ENCODE results near the gene IGSF9.

The IGSF9 gene

DNA sequence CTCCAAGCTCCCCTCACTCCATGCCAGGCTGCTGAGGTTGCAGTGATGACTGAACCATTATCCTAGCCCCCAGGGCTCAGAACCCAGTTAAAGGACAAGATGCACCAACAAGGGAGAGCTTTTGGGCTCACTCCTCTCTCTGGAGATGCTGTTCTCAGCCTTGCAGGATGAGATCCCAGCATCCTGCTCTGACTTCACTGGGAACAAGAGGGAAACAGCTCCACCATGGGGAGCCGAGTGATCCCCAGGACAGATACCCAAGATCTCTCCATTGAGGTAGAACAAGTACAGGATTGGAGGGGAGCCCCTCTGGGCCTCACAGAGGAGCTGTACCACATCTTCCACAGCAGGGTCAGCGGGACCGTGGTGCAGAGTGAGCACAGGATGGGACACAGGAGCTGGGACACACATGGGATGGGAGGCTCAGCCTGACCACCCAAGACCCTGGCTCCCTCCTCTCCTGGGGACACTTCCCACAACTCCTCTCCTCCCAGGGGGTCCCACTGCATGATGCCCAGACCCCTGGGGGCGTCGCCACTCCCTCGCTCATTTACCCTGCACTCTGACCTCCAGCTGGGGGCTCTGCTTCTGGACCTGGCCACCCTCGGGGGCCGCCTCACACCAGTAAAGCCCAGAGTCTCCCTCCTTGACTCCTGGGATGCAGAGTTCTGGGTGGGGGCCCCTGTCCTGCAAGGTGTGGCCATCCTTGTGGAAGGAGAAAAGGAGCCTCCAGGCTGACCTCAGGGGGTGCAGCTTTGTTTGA, 27.2 kb upstream of the IGSF9 start:
- DNase-seq (ENCODE audit: low read depth): no peak

DNA sequence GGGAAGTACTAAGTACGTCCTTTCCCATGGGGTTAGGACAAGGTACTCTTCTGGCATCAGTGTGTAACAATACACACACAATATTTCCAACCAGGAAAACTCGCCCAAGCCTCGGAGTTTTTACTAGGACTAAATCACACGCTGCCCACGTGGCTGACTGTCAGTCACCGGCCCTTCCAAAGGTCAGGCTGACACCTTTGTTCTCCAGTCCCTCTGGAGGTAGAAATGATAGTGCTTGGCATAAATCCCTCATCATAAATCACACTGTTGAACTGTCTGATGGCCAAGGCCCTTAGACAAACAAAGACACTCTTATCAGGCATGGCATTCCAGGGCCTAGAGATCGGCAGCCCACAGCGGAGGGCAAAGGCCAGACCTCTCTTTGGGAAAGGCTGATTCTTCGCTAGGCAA, 25.5 kb upstream of the IGSF9 start:
- no peak for DNase-seq (ENCODE audit: low read depth)

DNA sequence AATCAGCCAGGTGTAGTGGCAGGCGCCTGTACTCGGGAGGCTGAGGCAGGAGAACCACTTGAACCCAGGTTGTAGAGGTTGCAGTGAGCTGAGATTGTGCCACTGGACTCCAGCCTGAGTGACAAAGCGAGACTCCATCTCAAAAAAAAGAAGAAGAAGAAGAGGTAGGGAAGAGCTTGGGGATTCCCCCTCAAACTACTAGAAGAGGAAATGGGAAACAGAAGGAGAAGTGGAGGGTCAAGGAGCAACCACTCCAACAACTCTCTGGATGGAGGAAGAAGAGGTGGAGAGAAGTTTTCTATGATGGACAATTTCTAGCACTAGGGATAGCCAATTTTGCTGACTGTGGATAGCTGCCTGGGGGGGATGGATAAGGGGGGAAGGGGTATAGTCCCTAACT, 23.5 kb upstream of the IGSF9 start:
- no peak for DNase-seq (ENCODE audit: low read depth)

DNA sequence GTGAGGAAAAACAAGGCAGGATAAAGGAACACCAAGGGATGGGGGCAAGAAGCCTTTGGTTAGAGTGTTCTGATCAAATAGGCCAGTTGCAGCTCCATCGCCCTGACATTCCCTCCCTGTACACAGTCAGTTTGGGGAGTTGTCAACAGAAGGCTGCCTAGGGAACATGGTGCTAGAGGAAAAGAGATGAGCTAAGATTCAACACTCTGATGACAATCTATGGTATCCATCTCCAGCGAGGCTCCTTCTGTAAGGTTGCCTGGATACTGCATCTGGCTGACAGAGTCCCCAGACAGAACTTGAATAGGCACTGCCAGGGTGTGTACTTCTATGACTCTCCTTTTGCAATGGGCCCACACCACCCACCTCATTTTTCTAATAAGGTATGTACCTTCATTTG, 19.9 kb upstream of the IGSF9 start:
- no peak for DNase-seq (ENCODE audit: low read depth)

DNA sequence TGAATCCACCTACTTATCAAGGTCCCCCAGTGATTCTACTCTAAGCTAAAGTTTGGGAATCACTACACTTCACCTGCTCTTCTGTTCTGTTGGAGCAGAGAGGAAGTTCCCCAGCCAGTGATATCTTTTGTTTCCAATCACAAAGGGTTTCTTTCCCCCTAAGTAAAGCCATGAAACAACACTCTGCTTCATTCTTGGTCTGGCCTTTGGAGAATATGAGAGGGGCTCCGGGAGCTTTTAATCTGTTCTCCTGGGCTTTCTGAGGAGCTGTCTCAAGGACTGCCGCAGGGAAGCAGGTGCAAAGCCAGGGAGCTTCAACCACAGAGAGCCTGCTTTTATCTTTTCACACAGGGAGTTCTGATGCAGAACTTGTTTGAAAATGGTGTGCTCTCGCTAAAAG, 18.7 kb upstream of the IGSF9 start:
- DNase-seq (ENCODE audit: low read depth): no peak

DNA sequence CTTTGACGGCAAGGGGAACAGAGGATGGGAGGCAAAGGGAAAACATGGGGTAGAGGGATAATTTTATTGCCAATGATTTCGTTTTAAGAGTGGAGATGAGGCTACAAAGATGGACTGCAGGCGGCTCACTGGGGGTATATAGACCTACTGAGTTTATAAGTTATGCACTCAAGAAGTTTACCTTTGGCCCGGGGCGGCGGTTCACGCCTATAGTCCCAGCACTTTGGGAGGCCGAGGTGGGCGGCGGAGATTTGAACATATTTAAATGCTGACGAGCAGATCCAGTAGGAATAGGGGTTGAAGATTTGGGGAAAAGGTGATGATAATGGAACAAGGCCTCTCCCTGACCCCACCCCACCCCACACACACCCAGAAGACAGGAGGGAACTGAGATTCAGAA, 16.8 kb upstream of the IGSF9 start:
- DNase-seq (ENCODE audit: low read depth): no peak

DNA sequence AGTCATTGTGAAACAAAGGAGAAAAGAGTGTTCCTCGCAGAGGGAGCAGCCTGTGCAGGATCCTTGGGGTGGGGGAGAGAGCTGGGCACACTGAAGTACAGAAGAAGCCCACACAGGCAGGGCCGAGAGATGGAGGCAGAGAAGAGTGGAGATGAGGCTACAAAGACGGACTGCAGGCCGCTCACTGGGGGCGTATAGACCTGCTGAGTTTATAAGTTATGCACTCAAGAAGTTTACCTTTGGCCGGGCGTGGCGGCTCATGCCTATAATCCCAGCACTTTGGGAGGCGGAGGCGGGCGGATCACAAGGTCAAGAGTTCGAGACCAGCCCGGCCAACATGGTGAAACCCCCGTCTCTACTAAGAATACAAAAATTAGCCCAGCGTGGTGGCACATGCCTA, 16.2 kb upstream of the IGSF9 start:
- DNase-seq (ENCODE audit: low read depth): no peak

DNA sequence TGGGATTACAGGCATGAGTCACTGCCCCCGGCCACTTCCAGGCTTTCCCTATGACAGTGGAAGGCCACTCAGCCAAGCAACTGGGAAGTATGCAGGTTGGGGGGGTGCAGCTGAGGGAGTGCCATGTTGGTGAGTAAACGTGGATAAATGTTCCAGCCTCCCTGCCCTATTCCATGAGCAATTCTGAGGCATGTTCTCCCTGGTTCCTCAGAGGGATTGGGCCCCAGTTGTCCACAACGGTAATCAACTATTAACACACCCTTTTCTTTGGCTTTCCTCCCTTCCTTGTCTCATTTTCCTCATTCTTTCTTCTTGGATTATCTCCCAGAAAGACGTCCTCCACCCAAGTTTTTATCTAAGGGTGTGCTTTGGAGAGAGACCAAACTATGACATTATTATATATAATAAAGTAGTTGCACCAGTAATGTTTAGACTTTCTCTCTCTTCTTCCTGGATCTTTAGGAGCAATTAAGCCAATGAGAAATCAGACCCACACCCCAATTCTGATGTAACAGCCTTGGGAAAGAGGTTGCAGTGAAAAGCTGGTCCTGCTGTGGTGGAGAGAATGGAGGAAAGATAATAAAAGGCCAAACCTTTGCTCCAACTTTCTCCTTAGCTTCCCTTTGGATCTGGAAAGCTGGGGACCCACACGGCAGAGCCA, 15.4 kb upstream of the IGSF9 start:
- no peak for DNase-seq (ENCODE audit: low read depth)

DNA sequence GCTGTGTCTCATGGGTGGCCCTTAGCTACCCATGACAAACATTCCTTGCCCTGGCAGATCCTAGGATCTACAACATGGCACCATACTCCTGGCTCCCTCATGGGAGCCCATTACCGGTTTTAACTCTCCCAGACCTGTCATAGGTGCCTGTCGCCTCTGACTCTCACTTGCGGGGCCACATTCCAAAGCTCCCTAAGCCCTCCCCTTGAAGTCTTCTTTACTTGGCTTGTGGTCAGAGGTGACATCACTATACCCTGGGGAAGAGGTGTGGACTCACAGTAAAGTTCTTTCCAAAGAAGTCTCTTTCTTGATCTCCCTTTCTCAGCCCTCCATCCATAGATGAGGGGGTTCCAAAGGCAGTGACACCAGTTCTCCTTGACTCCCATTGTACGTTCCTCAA, 14.0 kb upstream of the IGSF9 start:
- DNase-seq (ENCODE audit: low read depth): no peak

DNA sequence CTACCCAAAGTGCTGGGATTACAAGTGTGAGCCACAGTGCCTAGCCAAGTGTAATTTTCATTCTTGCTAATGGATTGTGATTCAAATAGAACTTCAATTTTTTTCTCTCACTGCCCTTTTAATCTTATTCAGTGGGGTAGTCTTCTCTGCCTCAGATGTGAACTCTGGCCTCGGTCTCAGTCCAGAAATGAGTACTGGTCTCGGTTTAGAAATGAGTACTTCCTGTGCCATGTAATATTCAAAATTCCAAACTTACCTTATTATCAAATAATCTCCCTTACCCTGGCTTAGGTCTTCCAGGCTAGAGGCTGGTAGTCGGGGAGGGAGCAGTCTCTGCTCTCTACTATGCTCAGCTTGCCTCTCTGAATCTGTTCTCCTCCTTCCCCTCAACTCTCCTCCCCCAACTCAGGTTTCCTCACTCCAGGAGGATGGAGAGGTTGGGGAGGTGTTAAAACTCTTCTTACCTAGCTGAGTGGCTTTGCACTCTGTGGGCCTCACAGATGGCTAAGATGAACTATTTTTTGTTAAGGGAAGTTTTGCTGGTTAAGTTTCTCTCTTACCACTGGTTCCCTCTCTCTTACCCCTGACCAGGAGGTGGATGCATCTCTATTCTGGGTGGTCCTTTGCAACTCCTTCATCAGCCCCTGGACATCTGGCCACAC, 13.4 kb upstream of the IGSF9 start:
- no peak for DNase-seq (ENCODE audit: low read depth)

DNA sequence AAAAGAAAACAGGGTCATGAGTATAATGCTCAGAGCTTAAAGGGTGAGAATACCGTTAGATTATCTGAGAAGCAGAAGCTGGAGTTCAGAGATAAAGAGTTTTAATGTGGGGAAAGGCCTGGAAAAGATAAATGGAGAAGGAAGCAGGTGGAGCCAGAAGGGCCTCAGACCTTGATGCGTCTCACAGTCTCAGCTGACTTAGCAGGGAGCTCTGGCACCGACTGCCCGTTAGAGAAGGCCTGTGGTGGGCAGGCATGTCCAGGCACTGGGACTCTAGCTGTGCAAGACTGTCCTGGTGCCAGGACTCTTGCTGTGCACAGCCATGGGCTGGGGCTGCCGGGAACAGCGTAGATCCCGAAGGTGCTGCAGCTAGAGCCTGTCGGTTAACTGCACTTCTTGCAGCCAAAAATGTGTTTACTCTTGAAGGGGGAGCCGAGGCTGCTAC, 12.4 kb upstream of the IGSF9 start:
- DNase-seq (ENCODE audit: low read depth): no peak

DNA sequence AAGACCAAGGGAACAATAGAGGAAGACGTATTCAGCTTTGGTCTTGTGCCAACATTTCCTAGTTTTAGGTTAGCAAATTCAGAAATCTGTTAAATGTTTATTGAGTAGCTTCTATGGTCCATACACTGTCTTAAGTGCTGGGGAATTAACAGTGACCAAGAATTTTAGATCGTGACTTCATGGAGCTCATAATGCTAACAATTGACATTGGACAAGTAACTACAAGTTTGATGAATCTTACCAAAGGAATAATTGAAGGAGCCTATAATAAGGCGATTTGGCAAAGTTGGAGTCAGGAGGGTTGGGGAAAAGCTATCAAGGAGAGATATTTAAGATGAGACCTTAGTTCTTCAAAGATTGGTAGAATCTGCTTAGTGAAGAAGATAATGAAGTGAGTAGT, 10.0 kb upstream of the IGSF9 start:
- no peak for DNase-seq (ENCODE audit: low read depth)

DNA sequence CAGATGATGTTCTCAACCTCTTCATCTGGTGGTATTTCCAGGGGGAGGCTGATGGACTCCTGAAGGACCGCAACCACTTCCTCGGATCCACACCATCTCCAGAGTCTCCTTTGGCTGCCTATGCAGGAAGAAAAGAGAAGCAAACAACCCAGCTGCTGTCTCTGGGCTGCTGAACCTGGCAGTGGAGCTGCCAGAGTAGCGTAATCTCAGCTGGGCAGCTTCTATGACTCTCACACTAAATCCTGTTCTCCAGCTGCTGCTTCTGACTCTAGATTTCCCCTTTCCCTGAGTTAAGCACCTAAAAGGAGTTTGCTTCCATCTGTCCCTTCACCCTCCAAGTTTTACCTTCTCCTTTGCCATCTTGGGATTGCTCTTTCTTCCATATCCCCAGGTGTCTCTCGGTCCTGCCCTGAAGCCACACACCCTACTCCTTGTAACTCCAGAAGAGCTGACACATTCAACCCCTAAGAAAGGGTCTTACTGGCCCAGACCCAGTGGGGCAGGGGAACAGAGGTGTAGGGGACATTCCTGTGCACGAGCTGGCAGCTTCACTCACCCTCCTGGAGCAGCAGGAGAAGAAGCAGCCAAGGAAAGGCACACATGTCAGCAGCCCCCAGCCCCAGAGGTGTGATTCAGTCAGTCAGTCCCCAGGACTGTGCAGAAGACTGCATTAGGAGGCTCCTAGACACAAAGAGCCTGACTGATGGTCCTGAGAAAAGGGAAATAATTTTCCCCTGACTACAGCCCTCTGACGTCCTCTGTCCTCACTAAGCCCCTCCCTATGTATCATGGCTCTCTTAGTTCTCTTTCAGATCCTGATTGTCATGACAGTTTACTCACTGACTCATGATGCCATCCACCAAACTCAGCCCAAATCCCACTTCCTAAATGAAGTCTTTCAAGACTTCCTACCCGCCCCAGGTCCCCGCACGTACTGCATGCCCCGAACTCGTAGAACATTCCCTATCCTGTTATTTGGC, 8.4 kb upstream of the IGSF9 start, which contains the start of gene SLAMF9:
Gene SLAMF9, minus strand, starts transcription at position 702 of the 980 bp plus-strand sequence. Its CDS starts 100 bp downstream, at position 602.
- DNase-seq (ENCODE audit: low read depth): no peak

DNA sequence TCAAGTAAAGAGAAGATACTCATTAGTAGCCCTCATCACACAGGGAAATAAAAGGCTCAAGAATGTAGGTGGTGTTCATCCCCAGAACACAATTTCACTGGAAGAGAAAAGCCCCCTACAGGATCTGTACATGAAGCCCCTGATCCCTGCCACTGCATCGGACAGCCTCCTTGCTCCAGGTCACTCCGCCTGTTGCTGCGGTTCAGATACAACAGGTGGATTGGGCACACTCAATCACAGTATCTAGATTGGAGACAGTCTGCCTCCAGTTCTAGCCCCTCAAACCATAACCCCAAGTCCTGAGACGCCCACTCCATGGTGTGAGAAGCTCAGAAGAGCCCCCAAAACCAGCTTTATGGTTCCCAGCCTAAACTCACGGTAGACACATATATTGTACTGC, 7.5 kb upstream of the IGSF9 start:
- DNase-seq (ENCODE audit: low read depth): no peak

DNA sequence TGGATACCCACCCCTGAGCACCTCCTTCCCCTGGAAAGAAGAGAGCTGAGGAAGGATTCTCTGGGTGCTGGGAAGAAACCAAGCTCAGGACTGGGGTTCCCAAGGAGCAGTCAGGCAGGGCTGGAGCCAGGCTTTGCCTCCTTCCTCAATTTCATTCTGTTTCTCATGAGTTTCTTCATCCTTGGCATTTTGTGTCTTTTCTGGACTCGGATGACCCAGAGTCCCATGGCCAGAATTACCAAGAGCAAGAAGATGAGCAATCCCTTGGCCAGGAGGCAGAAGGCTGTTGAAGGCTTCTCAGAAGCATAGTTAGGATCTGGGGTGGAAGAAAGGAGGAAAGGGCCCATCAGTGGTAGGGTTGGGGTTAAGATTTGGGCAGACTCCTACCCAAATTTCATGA, 6.1 kb upstream of the IGSF9 start:
- DNase-seq (ENCODE audit: low read depth): no peak

DNA sequence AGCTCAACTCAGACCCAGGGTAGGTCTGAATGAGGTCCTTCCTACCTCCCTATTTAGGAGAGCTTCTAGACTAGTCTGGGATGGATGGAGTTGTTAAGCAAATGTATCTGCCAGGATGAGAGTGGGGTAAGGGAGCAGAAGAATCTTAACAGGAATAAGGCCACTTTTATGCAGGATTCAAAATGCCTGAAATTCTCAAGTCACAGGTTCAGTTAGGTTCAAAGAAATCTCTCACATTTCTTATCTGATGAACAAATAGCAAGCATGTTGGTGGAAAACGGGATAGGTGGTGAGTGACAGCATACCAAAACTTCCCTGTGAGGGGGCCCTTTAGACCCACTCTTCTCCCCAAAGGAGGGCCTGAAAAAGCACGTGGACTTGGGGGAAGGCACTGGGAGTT, 5.6 kb upstream of the IGSF9 start:
- DNase-seq (ENCODE audit: low read depth): no peak

DNA sequence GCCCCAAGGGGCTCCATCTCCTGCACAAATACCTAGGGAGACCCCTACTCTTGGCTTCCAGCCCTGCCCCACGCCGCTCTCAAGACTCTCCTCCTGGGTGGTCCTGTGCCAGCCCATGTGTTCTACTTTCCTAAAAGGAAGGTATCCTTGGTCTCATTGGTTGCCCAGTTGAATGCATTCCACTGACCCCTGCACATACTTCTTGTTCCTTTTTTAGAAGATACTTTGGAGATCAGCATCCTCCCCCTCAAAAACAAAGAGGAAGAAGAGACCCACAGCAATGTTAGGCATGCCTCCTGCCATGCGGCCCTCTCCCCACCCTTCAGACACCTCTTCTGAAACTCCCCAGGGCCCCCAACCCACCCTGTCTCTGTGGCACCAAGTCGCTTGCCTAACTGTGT, 4.6 kb upstream of the IGSF9 start:
- no peak for DNase-seq (ENCODE audit: low read depth)

DNA sequence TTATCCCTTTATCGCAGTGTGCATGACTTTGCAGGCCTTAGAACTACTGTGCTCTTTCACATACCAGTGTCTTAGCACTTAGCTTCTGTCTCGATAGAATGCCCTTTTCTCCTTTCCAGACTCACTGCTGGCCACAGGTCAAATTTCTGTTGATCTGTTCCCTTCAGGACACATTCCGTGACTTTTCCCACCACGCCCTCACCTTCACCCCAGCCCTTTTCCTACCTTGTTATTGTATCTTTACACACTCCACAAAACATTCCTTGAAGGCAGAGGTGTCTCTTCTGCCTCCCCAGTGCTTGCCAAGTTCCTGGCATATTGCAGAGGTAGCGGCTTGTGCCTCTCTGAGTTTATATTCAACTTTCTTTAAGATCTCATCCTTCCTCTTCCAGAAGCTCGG, 3.7 kb upstream of the IGSF9 start:
- no peak for DNase-seq (ENCODE audit: low read depth)

DNA sequence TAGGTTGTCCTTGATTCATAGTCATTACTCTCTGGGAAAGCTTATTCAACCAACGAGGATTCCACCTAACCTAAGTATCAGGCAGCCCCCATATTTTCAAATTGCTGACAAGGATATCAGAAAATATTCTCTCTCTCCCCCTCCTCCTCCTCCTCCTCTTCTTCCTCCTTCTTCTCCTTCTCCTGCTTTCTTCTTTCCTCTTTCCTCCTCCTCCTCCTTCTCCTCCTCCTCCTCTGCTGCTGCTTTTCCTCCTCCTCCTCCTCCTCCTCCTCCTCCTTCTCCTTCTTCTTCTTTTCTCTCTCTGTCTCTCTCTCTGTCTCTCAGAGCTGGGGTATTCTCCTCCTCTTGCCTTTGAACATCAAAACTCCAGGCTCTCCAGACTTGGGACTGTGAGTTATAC, 2.5 kb upstream of the IGSF9 start:
- no peak for DNase-seq (ENCODE audit: low read depth)

DNA sequence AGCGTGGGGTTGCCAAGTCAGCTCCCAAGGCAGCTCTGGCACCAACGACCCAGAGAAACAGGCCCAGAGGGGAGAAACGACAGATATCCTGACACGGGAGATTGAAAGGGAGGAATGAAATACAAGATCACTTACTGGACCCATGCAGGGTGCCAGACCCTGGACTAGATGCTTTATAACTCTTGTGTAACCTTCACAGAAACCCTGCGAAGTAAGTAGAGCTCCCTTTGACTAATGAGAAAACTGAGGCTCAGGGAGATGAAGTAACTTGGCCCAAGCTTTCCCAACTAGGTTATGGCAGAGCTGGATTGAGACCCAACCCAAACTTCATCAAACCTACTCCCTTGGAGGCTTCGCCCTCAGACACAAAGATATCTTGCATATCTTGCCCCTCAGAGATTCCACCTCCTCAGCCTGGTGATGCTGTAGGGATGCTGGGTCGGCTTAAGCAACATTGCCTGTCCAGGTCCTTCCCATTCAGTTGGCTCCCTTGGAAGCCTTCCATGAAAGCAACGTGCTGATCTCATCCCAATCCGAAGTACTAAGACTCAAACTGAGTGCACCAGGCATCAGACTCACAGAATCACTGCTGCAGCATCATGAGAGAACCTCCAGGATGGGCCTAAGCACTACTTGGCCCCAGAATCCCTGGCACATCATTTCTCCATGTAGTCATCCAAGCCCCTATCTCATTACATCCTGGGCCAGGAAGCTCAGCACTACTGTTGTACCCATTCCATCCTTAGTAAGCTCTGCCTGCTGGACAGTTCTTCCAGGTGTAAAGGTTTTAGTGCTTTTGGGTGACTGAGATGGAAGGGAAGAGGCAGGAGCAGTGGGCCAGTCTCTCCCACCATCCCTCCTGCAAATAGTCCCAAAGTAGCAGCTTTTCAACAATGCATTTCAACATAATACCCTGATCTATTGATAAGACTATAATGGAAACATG, 1.1 kb upstream of the IGSF9 start:
- DNase-seq (ENCODE audit: low read depth): no peak

Data from T-helper 22 cell (primary cell).